H9 (cell line): ENCODE measurements around the gene CLCNKB. TPM values are rescaled to one million over a fixed set of nuclear protein-coding genes. Genes with fewer than 3 reads are reported as not detected.
A peak's percentile ranks its signal among the peaks of the same experiment; 100 is the strongest.

Experiments
- DNase-seq: peaks from one replicate; pipeline ENCODE4 v3.0.0-alpha.2; 2017
- H2AFZ ChIP-seq: one replicate; pipeline ENCODE4 v1.6.1; 2013; ENCODE audit warnings: mild to moderate bottlenecking, low read length, control low read depth, moderate library complexity
- H2AK5ac ChIP-seq: 2 replicates; pipeline ENCODE4 v1.6.1; 2013; ENCODE audit warnings: low read length, control low read depth, mixed read lengths; ENCODE audit not compliant: insufficient read length
- H2BK120ac ChIP-seq: one replicate; pipeline ENCODE4 v1.6.1; 2013; ENCODE audit warnings: low read depth, mild to moderate bottlenecking, low read length, control low read depth, inconsistent platforms; ENCODE audit not compliant: poor library complexity, severe bottlenecking
- H2BK12ac ChIP-seq: 2 replicates; pipeline ENCODE4 v1.6.1; 2013; ENCODE audit warnings: low read length, control low read depth, mixed read lengths, low read depth; ENCODE audit not compliant: insufficient read length
- H2BK15ac ChIP-seq: 2 replicates; pipeline ENCODE4 v1.6.1; 2013; ENCODE audit warnings: low read depth, low read length, control low read depth
- H2BK20ac ChIP-seq: one replicate; pipeline ENCODE4 v1.6.1; 2013; ENCODE audit warnings: low read depth, mild to moderate bottlenecking, low read length, control low read depth, inconsistent platforms; ENCODE audit not compliant: poor library complexity, severe bottlenecking
- H2BK5ac ChIP-seq: 2 replicates; pipeline ENCODE4 v1.6.1; 2013; ENCODE audit warnings: low read length, control low read depth, mixed read lengths; ENCODE audit not compliant: insufficient read length
- H3K14ac ChIP-seq: 2 replicates; pipeline ENCODE4 v1.6.1; 2013; ENCODE audit warnings: low read length, control low read depth; ENCODE audit not compliant: insufficient read depth
- H3K18ac ChIP-seq: 2 replicates; pipeline ENCODE4 v1.6.1; 2013; ENCODE audit warnings: low read depth, mild to moderate bottlenecking, mixed read lengths, low read length, control low read depth; ENCODE audit not compliant: insufficient read length
- H3K23ac ChIP-seq: 2 replicates; pipeline ENCODE4 v1.6.1; 2013; ENCODE audit warnings: low read length, control low read depth, mixed read lengths, low read depth; ENCODE audit not compliant: insufficient read length
- H3K23me2 ChIP-seq: 2 replicates; pipeline ENCODE4 v1.6.1; 2013; ENCODE audit warnings: low read depth, mild to moderate bottlenecking, mixed read lengths, low read length, control low read depth; ENCODE audit not compliant: insufficient read length, poor library complexity, severe bottlenecking
- H3K27ac ChIP-seq: 2 replicates; pipeline ENCODE4 v1.5.1; 2013; ENCODE audit warnings: low read length, control low read depth, mixed read lengths, low read depth; ENCODE audit not compliant: insufficient read length
- H3K27me3 ChIP-seq: 2 replicates; pipeline ENCODE4 v1.6.1; 2013; ENCODE audit warnings: low read length, control low read depth, inconsistent platforms; ENCODE audit not compliant: insufficient read depth
- H3K4ac ChIP-seq: 2 replicates; pipeline ENCODE4 v1.6.1; 2013; ENCODE audit warnings: low read depth, mild to moderate bottlenecking, control low read depth, inconsistent platforms, low read length, moderate library complexity
- H3K4me1 ChIP-seq: 2 replicates; pipeline ENCODE4 v1.6.1; 2013; ENCODE audit warnings: low read length, control low read depth, inconsistent platforms; ENCODE audit not compliant: insufficient read depth
- H3K4me2 ChIP-seq: 2 replicates; pipeline ENCODE4 v1.6.1; 2013; ENCODE audit warnings: low read length, control low read depth, mixed read lengths; ENCODE audit not compliant: insufficient read length, insufficient read depth
- H3K56ac ChIP-seq: 2 replicates; pipeline ENCODE4 v1.6.1; 2013; ENCODE audit warnings: low read depth, mild to moderate bottlenecking, mixed read lengths, low read length, control low read depth; ENCODE audit not compliant: insufficient read length
- H3K79me1 ChIP-seq: 2 replicates; pipeline ENCODE4 v1.6.1; 2013; ENCODE audit warnings: low read depth, mild to moderate bottlenecking, moderate library complexity, low read length, control low read depth, inconsistent platforms; ENCODE audit not compliant: insufficient read depth, poor library complexity, severe bottlenecking
- H3K79me2 ChIP-seq: 2 replicates; pipeline ENCODE4 v1.6.1; 2013; ENCODE audit warnings: low read length, control low read depth, inconsistent platforms; ENCODE audit not compliant: insufficient read depth
- H3K9ac ChIP-seq: 2 replicates; pipeline ENCODE4 v1.6.1; 2013; ENCODE audit warnings: low read length, control low read depth, mixed read lengths; ENCODE audit not compliant: insufficient read length; ENCODE audit errors: extremely low read depth
- H3K9me3 ChIP-seq: one replicate; pipeline ENCODE4 v1.6.1; 2013; ENCODE audit warnings: low read depth, low read length, inconsistent platforms; ENCODE audit not compliant: control insufficient read depth
- H3T11ph ChIP-seq: one replicate; pipeline ENCODE4 v1.6.1; 2013; ENCODE audit warnings: mild to moderate bottlenecking, low read length, control low read depth, inconsistent platforms
- H4K20me1 ChIP-seq: one replicate; pipeline ENCODE4 v1.6.1; 2013; ENCODE audit not compliant: control insufficient read depth, insufficient read length, insufficient read depth
- H4K5ac ChIP-seq: 2 replicates; pipeline ENCODE4 v1.6.1; 2013; ENCODE audit warnings: low read depth, mild to moderate bottlenecking, mixed read lengths, low read length, control low read depth; ENCODE audit not compliant: insufficient read length
- H4K8ac ChIP-seq: replicated peaks from 2 replicates; pipeline ENCODE4 v1.6.1; 2013; ENCODE audit warnings: low read length, control low read depth, mixed read lengths, low read depth; ENCODE audit not compliant: insufficient read length
- H4K91ac ChIP-seq: 2 replicates; pipeline ENCODE4 v1.6.1; 2013; ENCODE audit warnings: low read depth, mild to moderate bottlenecking, moderate library complexity, mixed read lengths, low read length, control low read depth; ENCODE audit not compliant: insufficient read length
- H3K27ac Mint-ChIP-seq, 3 experiments: 2 replicates in 2 of 3; 3 replicates in 1 of 3; pipeline ENCODE4 v1.8.0; 2020 to 2021; ENCODE audit warnings: mixed read lengths in 3 of 3, mild to moderate bottlenecking in 1 of 3, moderate library complexity in 1 of 3
- H3K27me3 Mint-ChIP-seq: 2 replicates; pipeline ENCODE4 v1.8.0; 2021; ENCODE audit warnings: low read depth, mild to moderate bottlenecking, moderate library complexity, mixed read lengths
- H3K36me3 Mint-ChIP-seq, 3 experiments: 2 replicates in 2 of 3; 3 replicates in 1 of 3; pipeline ENCODE4 v1.8.0; 2020 to 2021; ENCODE audit warnings: low read depth in 3 of 3, mixed read lengths in 3 of 3; ENCODE audit not compliant: insufficient read depth in 1 of 3
- H3K4me1 Mint-ChIP-seq, 2 experiments: 2 replicates each; pipeline ENCODE4 v1.8.0; 2020; ENCODE audit warnings: mixed read lengths in 2 of 2
- H3K4me3 Mint-ChIP-seq, 2 experiments: 2 replicates in 1 of 2; 3 replicates in 1 of 2; pipeline ENCODE4 v1.8.0; 2020 to 2021; ENCODE audit warnings: mild to moderate bottlenecking in 2 of 2, mixed read lengths in 2 of 2, moderate library complexity in 1 of 2
- H3K9me3 Mint-ChIP-seq, 2 experiments: 2 replicates in 1 of 2; 3 replicates in 1 of 2; pipeline ENCODE4 v1.8.0; 2020; ENCODE audit warnings: mild to moderate bottlenecking in 2 of 2, mixed read lengths in 2 of 2, moderate library complexity in 1 of 2
- WGBS: extraction: QIAGEN DNeasy Blood & Tissue Kit; methylation state at CpG from one replicate; pipeline ENCODE4 v1.1.7; 2013; ENCODE audit warnings: missing lambda C conversion rate, low lambda C conversion rate, mixed read lengths; ENCODE audit not compliant: insufficient read length; ENCODE audit errors: extremely low coverage; 5-methylcytosine and 5-hydroxymethylcytosine counted together
- total RNA-seq: library from RNA; stranded (reverse); gene quantifications from 2 replicates; pipeline ENCODE4 v1.2.1, GENCODE V29; 2021
- TF ChIP-seq, protein P1 (sequence below): fragments of 200-600 bp; sonication (generic); conservative IDR thresholded peaks from 3 replicates; pipeline ENCODE4 v1.8.0; 2021; ENCODE audit warnings: antibody characterized with exemption, mild to moderate bottlenecking

Gene CLCNKB
- total RNA-seq, 1 experiment from 2014 or later = 1.7 TPM

DNA sequence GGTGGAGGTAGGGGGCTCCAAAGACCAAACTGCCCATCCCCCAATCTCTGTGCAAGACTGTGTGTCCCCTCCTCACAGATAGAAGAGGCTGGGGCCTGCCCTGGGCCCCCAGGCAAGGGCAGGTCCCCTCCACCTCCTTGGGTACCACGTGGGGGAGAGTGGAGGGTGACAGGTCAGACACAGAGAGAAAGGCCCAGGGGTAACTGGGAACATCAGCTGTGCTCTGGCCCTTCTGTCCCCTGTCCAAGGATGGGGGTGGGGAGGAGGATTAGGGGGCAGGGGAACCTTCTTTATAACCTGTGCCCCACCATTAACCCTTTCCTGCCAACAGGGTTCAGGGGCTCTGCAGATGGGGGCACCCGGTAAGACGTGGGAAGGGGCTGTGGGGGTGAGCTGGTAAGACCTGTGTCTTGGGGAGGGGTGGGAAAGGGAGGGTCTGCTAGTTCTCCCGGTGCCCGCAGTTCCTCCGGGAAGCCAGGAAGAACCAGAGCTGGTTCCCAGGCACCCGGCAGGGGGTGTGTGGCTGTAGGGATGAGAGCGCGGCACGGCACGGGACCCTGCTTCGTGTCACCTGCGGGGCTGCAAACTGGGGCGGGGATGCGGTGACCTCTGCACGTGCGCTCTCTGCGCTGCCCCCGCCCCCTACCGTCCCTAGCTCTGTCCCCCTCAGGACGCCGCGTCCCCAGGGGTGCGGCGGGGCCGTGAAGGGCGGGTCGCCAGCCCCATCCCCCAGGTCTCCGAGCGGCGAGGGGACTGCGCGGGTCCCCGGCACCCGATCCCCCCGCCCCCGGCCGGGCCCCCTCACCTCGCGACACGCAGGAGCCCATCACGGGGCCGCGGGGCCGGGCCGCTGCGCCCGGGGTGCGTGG is 29.3 kb downstream of the CLCNKB start:
- Histone ChIP-seq H3K27ac (no peak overlapping the region), H3K79me2 (no peaks in the 10 kb centered on the region), H4K5ac (no peak overlapping the region), H4K20me1 (no peaks in the 10 kb centered on the region), H3K23ac (no peak overlapping the region), H2BK120ac (no peak overlapping the region), H3K4me2 (peak overlapping the region; percentile 8), H3K79me1 (no peaks in the 10 kb centered on the region), H2BK12ac (no peak overlapping the region), H3K9ac (no peak overlapping the region), H3K27me3 (peaks cover 5% of the 10 kb centered on the region; the same call in 1 of the 2 replicates), H3K14ac (no peak overlapping the region; the same call in 1 of the 2 replicates), H3T11ph (no peak overlapping the region), H2BK15ac (no peak overlapping the region), H3K56ac (no peak overlapping the region), H3K4me1 (no peaks in the 10 kb centered on the region), H2AFZ (no peak overlapping the region), H3K23me2 (peaks cover 5% of the 10 kb centered on the region), H3K9me3 (no peaks in the 10 kb centered on the region), H3K4ac (no peak overlapping the region), H2BK20ac (no peak overlapping the region), H2BK5ac (no peak overlapping the region), H2AK5ac (no peak overlapping the region), H4K8ac (no peak overlapping the region), H3K18ac (no peak overlapping the region), H4K91ac (no peak overlapping the region)
- H3K27ac Mint-ChIP-seq = no peak overlapping the region
- no peak for DNase-seq
- H3K27me3 Mint-ChIP-seq = peaks cover 74% of the 10 kb centered on the region
- no peaks in the 10 kb centered on the region for H3K36me3 Mint-ChIP-seq
- peaks cover 9 to 28% of the 10 kb centered on the region in 2 experiments for H3K4me1 Mint-ChIP-seq
- TF ChIP-seq, protein P1, sequence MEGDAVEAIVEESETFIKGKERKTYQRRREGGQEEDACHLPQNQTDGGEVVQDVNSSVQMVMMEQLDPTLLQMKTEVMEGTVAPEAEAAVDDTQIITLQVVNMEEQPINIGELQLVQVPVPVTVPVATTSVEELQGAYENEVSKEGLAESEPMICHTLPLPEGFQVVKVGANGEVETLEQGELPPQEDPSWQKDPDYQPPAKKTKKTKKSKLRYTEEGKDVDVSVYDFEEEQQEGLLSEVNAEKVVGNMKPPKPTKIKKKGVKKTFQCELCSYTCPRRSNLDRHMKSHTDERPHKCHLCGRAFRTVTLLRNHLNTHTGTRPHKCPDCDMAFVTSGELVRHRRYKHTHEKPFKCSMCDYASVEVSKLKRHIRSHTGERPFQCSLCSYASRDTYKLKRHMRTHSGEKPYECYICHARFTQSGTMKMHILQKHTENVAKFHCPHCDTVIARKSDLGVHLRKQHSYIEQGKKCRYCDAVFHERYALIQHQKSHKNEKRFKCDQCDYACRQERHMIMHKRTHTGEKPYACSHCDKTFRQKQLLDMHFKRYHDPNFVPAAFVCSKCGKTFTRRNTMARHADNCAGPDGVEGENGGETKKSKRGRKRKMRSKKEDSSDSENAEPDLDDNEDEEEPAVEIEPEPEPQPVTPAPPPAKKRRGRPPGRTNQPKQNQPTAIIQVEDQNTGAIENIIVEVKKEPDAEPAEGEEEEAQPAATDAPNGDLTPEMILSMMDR = no peak
- H3K4me3 Mint-ChIP-seq = peak overlapping the region; percentile 47 to 71
- no CpG with 5 or more reads among the region's 49 CpGs for WGBS
- no peaks in the 10 kb centered on the region; a peak in 1 of 5 replicates for H3K9me3 Mint-ChIP-seq
